Lung (tissue), 12 donors: Measurements from ENCODE around the gene MOK. TPM values are rescaled to one million over a fixed set of nuclear protein-coding genes. Genes with fewer than 3 reads are reported as not detected.
A peak's percentile ranks its signal among the peaks of the same experiment; 100 is the strongest.

ENCODE experiments used
- ATAC-seq: fragments of 200-7000 bp; cut with Tn5 transposase; one replicate; pipeline ENCODE4 v1.9.1; 2020; ENCODE audit warnings: moderate number of reproducible peaks; ENCODE audit not compliant: insufficient read depth, low FRiP score
- DNase-seq, 3 donors: peaks; one replicate each; pipeline ENCODE4 v3.0.0-alpha.2; 2013 to 2017
- H3K27ac ChIP-seq, 2 donors: one replicate each; pipeline ENCODE4 v1.5.1; 2013; ENCODE audit warnings: mild to moderate bottlenecking in 2 of 2, moderate library complexity in 2 of 2, control low read depth in 1 of 2, inconsistent platforms in 1 of 2, low read depth in 1 of 2, low read length in 1 of 2
- H3K27me3 ChIP-seq, 3 donors: one replicate each; pipeline ENCODE4 v1.5.1; 2013; ENCODE audit warnings: low read length in 2 of 3; ENCODE audit not compliant: control insufficient read depth in 3 of 3, insufficient read depth in 3 of 3
- H3K36me3 ChIP-seq, 4 donors: one replicate each; pipeline ENCODE4 v1.5.1; 2013; ENCODE audit warnings: low read length in 4 of 4, mild to moderate bottlenecking in 1 of 4, moderate library complexity in 1 of 4; ENCODE audit not compliant: control insufficient read depth in 4 of 4, insufficient read depth in 4 of 4
- H3K4me1 ChIP-seq, 5 donors: one replicate each; pipeline ENCODE4 v1.5.1; 2013; ENCODE audit warnings: low read length in 5 of 5, mild to moderate bottlenecking in 2 of 5, moderate library complexity in 1 of 5; ENCODE audit not compliant: control insufficient read depth in 5 of 5, insufficient read depth in 5 of 5
- H3K4me3 ChIP-seq: one replicate; pipeline ENCODE4 v1.5.1; 2013; ENCODE audit warnings: mild to moderate bottlenecking, control low read depth, moderate library complexity
- H3K9ac ChIP-seq, 2 donors: one replicate each; pipeline ENCODE4 v1.5.1; 2013; ENCODE audit warnings: low read length in 2 of 2, control low read depth in 1 of 2; ENCODE audit not compliant: insufficient read depth in 1 of 2
- H3K9me3 ChIP-seq, 4 donors: one replicate each; pipeline ENCODE4 v1.5.1; 2013; ENCODE audit warnings: low read length in 3 of 4, mild to moderate bottlenecking in 1 of 4, moderate library complexity in 1 of 4; ENCODE audit not compliant: control insufficient read depth in 4 of 4, insufficient read depth in 3 of 4
- WGBS, 2 donors: extraction: QIAGEN DNeasy Blood & Tissue Kit; methylation state at CpG; one replicate each; pipeline ENCODE4 v1.1.7; 2013; 5-methylcytosine and 5-hydroxymethylcytosine counted together
- polyA plus RNA-seq, 2 donors: library from polyadenylated mRNA; stranded (reverse); fragments of 200-250 nt; gene quantifications; one replicate each; pipeline ENCODE4 v1.2.1, GENCODE V29; 2013
- total RNA-seq, 2 donors: library from RNA; depleted of rRNA in 1 of 2; stranded (reverse); fragments of >200 nt in 1 of 2; gene quantifications; one replicate each; pipeline ENCODE4 v1.2.1, GENCODE V29; 2014 to 2021
- TF ChIP-seq, protein P1 (sequence below): IDR thresholded peaks from 2 replicates; pipeline ENCODE4 v1.5.1; 2012; ENCODE audit warnings: mild to moderate bottlenecking; ENCODE audit errors: control extremely low read depth, extremely low read depth
- donor health status: control.
- donor health status: control.
- donor health status: Bipolar disorder and iron deficiency.
- donor health status: healthy.
- donor health status: DM: yes; HTN: yes; CAD: no.

The MOK gene
- total and polyA plus RNA-seq, 4 donors, result 11.1 to 35.4 (median 25.4) TPM

DNA sequence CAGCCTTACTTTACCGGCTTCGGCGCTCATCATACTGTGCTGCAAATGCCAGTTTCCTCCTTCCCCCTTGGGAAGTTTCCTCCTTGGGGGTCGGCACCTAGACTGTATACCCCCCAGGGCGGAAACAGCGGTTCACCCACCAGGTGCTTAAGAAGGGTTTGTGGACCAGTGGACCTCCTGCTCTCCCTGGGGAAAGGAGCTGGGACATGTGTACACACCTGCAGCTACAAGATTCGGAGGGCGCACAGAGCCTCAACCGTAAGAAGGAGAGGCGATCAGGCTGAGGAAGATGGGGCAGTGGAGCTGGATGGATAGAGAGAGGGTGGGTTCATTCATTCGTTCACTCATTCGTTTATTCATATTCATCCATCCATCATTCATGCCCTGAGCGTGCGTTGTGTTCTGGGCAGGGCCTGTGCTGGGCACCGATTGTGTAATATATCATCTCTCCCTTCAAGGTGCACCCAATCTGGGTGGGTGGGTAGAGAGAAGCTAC is 13.9 kb upstream of the MOK start:
- Histone ChIP-seq H3K27me3 (no peaks in the 10 kb centered on the region), H3K4me1 (peaks cover 3 to 33% (median 7%) of the 10 kb centered on the region in 5 donors), H3K4me3 (no peak overlapping the region), H3K9ac (peak overlapping the region; percentile 92 to 100), H3K27ac (peak overlapping the region; percentile 93 to 97), H3K9me3 (no peaks in the 10 kb centered on the region), H3K36me3 (no peaks in the 10 kb centered on the region)
- 61 to 66% methylated on average over 15 of the region's 15 CpGs for WGBS, 2 donors
- TF ChIP-seq, protein P1, sequence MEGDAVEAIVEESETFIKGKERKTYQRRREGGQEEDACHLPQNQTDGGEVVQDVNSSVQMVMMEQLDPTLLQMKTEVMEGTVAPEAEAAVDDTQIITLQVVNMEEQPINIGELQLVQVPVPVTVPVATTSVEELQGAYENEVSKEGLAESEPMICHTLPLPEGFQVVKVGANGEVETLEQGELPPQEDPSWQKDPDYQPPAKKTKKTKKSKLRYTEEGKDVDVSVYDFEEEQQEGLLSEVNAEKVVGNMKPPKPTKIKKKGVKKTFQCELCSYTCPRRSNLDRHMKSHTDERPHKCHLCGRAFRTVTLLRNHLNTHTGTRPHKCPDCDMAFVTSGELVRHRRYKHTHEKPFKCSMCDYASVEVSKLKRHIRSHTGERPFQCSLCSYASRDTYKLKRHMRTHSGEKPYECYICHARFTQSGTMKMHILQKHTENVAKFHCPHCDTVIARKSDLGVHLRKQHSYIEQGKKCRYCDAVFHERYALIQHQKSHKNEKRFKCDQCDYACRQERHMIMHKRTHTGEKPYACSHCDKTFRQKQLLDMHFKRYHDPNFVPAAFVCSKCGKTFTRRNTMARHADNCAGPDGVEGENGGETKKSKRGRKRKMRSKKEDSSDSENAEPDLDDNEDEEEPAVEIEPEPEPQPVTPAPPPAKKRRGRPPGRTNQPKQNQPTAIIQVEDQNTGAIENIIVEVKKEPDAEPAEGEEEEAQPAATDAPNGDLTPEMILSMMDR, result no peak
- ATAC-seq (no peak), DNase-seq (no peak)

DNA sequence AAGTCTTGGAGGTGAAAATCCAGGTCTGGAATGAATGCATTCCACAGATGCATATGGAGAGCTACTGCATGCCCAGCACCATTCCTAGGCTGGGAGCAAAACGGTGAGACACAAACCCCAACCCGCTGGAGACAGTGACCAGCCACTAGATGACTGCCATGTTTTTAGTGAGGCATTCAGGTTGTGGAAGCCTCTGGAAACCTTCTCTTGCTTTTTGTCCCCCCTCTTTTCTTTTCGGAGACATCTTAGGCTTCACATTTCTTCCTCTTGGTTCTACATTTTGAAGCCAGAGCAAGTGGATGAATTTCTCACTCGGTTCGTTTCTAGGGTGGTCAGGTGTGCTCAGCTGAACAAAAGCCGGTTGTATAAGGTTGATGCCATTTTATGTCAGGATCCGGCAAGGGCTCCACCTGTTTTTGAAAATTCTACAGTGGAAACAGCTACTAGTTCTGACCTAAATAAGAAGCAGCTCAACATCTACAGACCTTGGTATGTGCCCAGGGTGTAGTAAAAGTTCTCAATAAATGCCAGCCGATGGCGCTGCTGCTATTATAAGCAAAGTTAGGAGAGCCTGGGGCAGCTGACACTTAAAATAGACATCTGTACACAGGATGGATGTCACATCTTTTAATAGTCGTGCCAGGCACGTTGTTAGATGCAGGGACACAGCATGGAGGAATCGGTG is 12.7 kb upstream of the MOK start:
- ATAC-seq (no peak), DNase-seq (peak in 2 of 3 donors; percentile 21 to 37)

DNA sequence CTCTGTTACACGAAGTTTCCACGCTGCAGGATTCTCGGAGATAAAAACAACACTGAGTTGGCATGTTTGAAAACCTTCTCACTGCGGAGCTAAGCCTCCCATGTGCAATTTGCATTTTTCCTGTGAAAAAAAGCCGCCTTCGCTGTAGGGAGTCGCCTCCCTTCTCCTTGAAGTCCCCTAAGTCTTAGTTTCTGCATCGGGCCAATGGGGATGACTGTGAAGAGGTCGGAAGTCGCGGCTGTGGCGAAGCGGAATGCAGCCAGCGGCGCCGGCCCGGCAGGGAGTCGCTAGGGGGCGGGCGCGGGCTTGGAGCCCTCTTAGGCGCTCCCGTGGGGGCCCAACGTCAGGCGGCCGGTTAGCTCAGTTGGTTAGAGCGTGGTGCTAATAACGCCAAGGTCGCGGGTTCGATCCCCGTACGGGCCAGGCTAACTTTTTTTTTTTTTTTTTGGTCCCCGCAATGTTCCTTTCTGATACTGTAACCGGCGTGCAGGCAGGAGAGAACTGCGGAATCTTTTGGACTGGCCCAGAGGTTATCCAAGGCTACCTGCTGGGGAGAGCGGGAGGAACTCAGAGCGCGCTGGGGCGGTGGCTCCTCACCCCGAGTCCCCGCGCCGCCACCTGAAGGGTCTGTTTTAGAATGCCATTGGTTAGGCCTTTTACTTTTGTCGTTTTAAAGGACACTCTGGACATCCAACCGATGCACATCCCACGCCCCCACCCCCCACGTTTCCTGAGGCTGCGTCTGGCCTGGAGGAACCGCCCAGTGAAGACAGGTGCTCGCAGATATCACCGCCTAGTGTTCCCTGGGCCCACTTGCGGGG is 12.0 kb upstream of the MOK start:
- Histone ChIP-seq H3K36me3 (no peaks in the 10 kb centered on the region), H3K4me3 (peak overlapping the region; percentile 45), H3K9me3 (no peaks in the 10 kb centered on the region), H3K27me3 (no peaks in the 10 kb centered on the region), H3K4me1 (peaks cover 3 to 32% (median 9%) of the 10 kb centered on the region in 5 donors), H3K27ac (peak overlapping the region; percentile 71 to 92), H3K9ac (peak overlapping the region; percentile 71 to 81)
- TF ChIP-seq, protein P1, result peak; percentile 85
- peak; percentile 77 for ATAC-seq
- peak; percentile 96 to 97 (median 96) for DNase-seq
- 1% methylated on average over 54 of the region's 54 CpGs for WGBS, 2 donors

More for the DNA sequence above, 12.7 kb upstream of the MOK start:
- peak overlapping the region; percentile 71 to 74 for H3K9ac ChIP-seq
- peaks cover 3 to 32% (median 9%) of the 10 kb centered on the region in 5 donors for H3K4me1 ChIP-seq
- TF ChIP-seq, protein P1, result no peak
- peak overlapping the region; percentile 71 to 92 for H3K27ac ChIP-seq
- peak overlapping the region; percentile 45 for H3K4me3 ChIP-seq
- no peaks in the 10 kb centered on the region for H3K36me3 ChIP-seq
- 50 to 51% methylated on average over 12 of the region's 12 CpGs for WGBS, 2 donors
- no peaks in the 10 kb centered on the region for H3K9me3 ChIP-seq
- no peaks in the 10 kb centered on the region for H3K27me3 ChIP-seq
